ENCODE measurements around the gene SON. TPM values are rescaled to one million over a fixed set of nuclear protein-coding genes. Genes with fewer than 3 reads are reported as not detected.

The SON gene
- total RNA-seq, 1 donor from 2014 or later: 329 TPM

- no peak overlapping the region for H3K27ac Mint-ChIP-seq
Observed at GRCh38 chr21:33560965-33561364, 18.1 kb downstream of the SON start.

GRCh38 chr21:33561373-33561772 is 18.5 kb downstream of the SON start:
- Mint-ChIP-seq H3K36me3 (peaks cover 44% of the 10 kb centered on the region), H3K9me3 (no peaks in the 10 kb centered on the region), H3K27ac (no peak overlapping the region), H3K4me1 (ENCODE audit: unreplicated experiment) (no peaks in the 10 kb centered on the region), H3K4me3 (no peak overlapping the region), H3K27me3 (no peaks in the 10 kb centered on the region)
- TF ChIP-seq CTCF (conservative IDR thresholded peaks at IDR 0.05): no peak
- no peak for DNase-seq (ENCODE audit: extremely low spot score, unreplicated experiment)

More at GRCh38 chr21:33560965-33561364, 18.1 kb downstream of the SON start:
- no peak overlapping the region for H3K4me3 Mint-ChIP-seq
- no peaks in the 10 kb centered on the region for H3K9me3 Mint-ChIP-seq
- no peaks in the 10 kb centered on the region for H3K27me3 Mint-ChIP-seq
- DNase-seq (ENCODE audit: extremely low spot score, unreplicated experiment): no peak
- no peaks in the 10 kb centered on the region for H3K4me1 Mint-ChIP-seq (ENCODE audit: unreplicated experiment)
- H3K36me3 Mint-ChIP-seq: peaks cover 48% of the 10 kb centered on the region
- TF ChIP-seq CTCF (conservative IDR thresholded peaks at IDR 0.05): no peak

GRCh38 chr21:33562389-33562788 is 19.6 kb downstream of the SON start:
- no peaks in the 10 kb centered on the region for H3K9me3 Mint-ChIP-seq

DNA sequence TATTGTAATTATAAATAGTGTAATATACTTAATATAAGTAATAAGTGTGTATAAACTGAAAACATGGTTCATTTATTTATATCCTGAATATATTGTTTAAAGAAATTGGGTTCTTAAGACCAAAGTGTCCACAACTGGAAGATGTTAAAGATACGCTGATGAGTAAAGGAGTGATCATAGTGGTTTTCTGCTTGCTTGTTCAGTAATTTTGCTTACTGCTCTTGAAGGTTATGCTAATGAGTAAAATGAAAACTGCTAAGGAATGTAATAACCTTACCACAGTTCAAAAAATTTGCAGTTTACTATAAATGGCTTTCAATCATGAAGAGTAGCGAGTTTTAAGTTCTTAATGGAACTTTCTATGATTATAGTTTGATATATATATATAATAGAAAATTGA is 23.7 kb downstream of the SON start:
- H3K4me1 Mint-ChIP-seq (ENCODE audit: unreplicated experiment): no peaks in the 10 kb centered on the region
- no peaks in the 10 kb centered on the region for H3K27me3 Mint-ChIP-seq
- DNase-seq (ENCODE audit: extremely low spot score, unreplicated experiment): no peak
- no peaks in the 10 kb centered on the region for H3K9me3 Mint-ChIP-seq
- TF ChIP-seq CTCF (conservative IDR thresholded peaks at IDR 0.05): no peak
- H3K36me3 Mint-ChIP-seq: peaks cover 25% of the 10 kb centered on the region
- H3K27ac Mint-ChIP-seq: no peak overlapping the region
- H3K4me3 Mint-ChIP-seq: no peak overlapping the region

More at GRCh38 chr21:33562389-33562788, 19.6 kb downstream of the SON start:
- DNase-seq (ENCODE audit: extremely low spot score, unreplicated experiment): no peak
- H3K4me1 Mint-ChIP-seq (ENCODE audit: unreplicated experiment): no peaks in the 10 kb centered on the region
- no peak overlapping the region for H3K4me3 Mint-ChIP-seq
- peaks cover 37% of the 10 kb centered on the region for H3K36me3 Mint-ChIP-seq
- no peaks in the 10 kb centered on the region for H3K27me3 Mint-ChIP-seq
- no peak for TF ChIP-seq CTCF (conservative IDR thresholded peaks at IDR 0.05)
- no peak overlapping the region for H3K27ac Mint-ChIP-seq

DNA sequence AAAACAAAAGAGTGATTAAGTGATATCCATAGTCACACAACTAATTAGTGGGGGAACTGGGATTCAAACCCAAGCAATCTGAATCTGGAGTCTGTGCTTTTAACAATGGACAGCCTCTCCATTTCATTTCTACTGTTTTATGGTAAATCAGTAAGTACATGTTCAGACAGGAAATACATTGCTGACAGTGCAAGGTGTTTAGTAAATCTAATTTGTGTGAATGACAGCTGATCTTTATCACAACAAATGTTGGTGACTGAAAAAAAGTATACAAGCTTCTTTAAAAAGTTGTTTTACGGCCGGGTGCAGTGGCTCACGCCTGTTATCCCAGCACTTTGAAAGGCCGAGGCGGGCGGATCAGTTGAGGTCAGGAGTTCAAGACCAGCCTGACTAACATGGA is 25.1 kb downstream of the SON start:
- Mint-ChIP-seq H3K9me3 (no peaks in the 10 kb centered on the region), H3K4me3 (no peak overlapping the region), H3K4me1 (ENCODE audit: unreplicated experiment) (no peaks in the 10 kb centered on the region), H3K27ac (no peak overlapping the region), H3K27me3 (no peaks in the 10 kb centered on the region), H3K36me3 (peaks cover 23% of the 10 kb centered on the region)
- no peak for DNase-seq (ENCODE audit: extremely low spot score, unreplicated experiment)
- TF ChIP-seq CTCF (conservative IDR thresholded peaks at IDR 0.05): no peak

GRCh38 chr21:33568448-33568847 is 25.6 kb downstream of the SON start:
- no peak for TF ChIP-seq CTCF (conservative IDR thresholded peaks at IDR 0.05)
- no peaks in the 10 kb centered on the region for H3K9me3 Mint-ChIP-seq
- H3K4me3 Mint-ChIP-seq: no peak overlapping the region
- H3K4me1 Mint-ChIP-seq (ENCODE audit: unreplicated experiment): no peaks in the 10 kb centered on the region
- H3K27me3 Mint-ChIP-seq: no peaks in the 10 kb centered on the region
- DNase-seq (ENCODE audit: extremely low spot score, unreplicated experiment): no peak
- peaks cover 23% of the 10 kb centered on the region for H3K36me3 Mint-ChIP-seq
- no peak overlapping the region for H3K27ac Mint-ChIP-seq
